ENCODE results near the gene GRSF1. TPM values are rescaled to one million over a fixed set of nuclear protein-coding genes. Genes with fewer than 3 reads are reported as not detected.

GRSF1 gene
- total and polyA plus RNA-seq, 10 of the 15 experiments (the other 5 are each of a cell fraction or from before 2014, with no cell fraction given), result 37.5 to 105 (median 68.4) TPM

GRCh38 chr4:70839589-70840093, at the start of gene GRSF1 (continued):
- TF ChIP-seq, protein P1, sequence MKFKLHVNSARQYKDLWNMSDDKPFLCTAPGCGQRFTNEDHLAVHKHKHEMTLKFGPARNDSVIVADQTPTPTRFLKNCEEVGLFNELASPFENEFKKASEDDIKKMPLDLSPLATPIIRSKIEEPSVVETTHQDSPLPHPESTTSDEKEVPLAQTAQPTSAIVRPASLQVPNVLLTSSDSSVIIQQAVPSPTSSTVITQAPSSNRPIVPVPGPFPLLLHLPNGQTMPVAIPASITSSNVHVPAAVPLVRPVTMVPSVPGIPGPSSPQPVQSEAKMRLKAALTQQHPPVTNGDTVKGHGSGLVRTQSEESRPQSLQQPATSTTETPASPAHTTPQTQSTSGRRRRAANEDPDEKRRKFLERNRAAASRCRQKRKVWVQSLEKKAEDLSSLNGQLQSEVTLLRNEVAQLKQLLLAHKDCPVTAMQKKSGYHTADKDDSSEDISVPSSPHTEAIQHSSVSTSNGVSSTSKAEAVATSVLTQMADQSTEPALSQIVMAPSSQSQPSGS (IDR thresholded peaks at IDR 0.05; ENCODE audit: low read length), result no peak
- TF ChIP-seq BCL11A (IDR thresholded peaks at IDR 0.05; ENCODE audit: low read depth, low read length), result no peak
- no peak for TF ChIP-seq SUZ12 (IDR thresholded peaks at IDR 0.05; ENCODE audit: unreplicated experiment)
- TF ChIP-seq CBX3 (IDR thresholded peaks at IDR 0.05; ENCODE audit: borderline replicate concordance, low read depth), result no peak
- no peak for TF ChIP-seq FOXM1 (IDR thresholded peaks at IDR 0.05; ENCODE audit: low read depth, low read length)
- no peak for TF ChIP-seq EP300 (IDR thresholded peaks at IDR 0.05; ENCODE audit: borderline replicate concordance in 1 of 2, control insufficient read depth in 1 of 2, low read depth in 2 of 2, low read length in 2 of 2)
- no peak for TF ChIP-seq BMI1 (IDR thresholded peaks at IDR 0.05; ENCODE audit: borderline replicate concordance)
- no peak for TF ChIP-seq ASH2L (IDR thresholded peaks at IDR 0.05; ENCODE audit: borderline replicate concordance, low read depth)
- TF ChIP-seq SMARCA5 (IDR thresholded peaks at IDR 0.05), result peak; percentile 93
- TF ChIP-seq, protein P2, sequence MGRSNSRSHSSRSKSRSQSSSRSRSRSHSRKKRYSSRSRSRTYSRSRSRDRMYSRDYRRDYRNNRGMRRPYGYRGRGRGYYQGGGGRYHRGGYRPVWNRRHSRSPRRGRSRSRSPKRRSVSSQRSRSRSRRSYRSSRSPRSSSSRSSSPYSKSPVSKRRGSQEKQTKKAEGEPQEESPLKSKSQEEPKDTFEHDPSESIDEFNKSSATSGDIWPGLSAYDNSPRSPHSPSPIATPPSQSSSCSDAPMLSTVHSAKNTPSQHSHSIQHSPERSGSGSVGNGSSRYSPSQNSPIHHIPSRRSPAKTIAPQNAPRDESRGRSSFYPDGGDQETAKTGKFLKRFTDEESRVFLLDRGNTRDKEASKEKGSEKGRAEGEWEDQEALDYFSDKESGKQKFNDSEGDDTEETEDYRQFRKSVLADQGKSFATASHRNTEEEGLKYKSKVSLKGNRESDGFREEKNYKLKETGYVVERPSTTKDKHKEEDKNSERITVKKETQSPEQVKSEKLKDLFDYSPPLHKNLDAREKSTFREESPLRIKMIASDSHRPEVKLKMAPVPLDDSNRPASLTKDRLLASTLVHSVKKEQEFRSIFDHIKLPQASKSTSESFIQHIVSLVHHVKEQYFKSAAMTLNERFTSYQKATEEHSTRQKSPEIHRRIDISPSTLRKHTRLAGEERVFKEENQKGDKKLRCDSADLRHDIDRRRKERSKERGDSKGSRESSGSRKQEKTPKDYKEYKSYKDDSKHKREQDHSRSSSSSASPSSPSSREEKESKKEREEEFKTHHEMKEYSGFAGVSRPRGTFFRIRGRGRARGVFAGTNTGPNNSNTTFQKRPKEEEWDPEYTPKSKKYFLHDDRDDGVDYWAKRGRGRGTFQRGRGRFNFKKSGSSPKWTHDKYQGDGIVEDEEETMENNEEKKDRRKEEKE (IDR thresholded peaks at IDR 0.05), result no peak
- no peak for TF ChIP-seq EED (IDR thresholded peaks at IDR 0.05; ENCODE audit: low read depth)
- no peak for TF ChIP-seq ZBTB4 (CRISPR knock-in tag; IDR thresholded peaks at IDR 0.05)
- TF ChIP-seq HCFC1 (IDR thresholded peaks at IDR 0.05; ENCODE audit: low read length), result no peak
- TF ChIP-seq TCF3 (IDR thresholded peaks at IDR 0.05; ENCODE audit: borderline replicate concordance, insufficient read depth, low read depth, low read length), result 0 out of 2 replicates have a peak, but pooled peaks have one; percentile 78
- no peak for TF ChIP-seq KDM1A (IDR thresholded peaks at IDR 0.05; ENCODE audit: borderline replicate concordance)
- peak; percentile 42; the same call in 1 of the 2 replicates for TF ChIP-seq SIN3A (IDR thresholded peaks at IDR 0.05; ENCODE audit: low read depth, low read length)
- no peak for TF ChIP-seq STAT3 (IDR thresholded peaks at IDR 0.05; ENCODE audit: low read depth, low read length)
- peak; percentile 82 for TF ChIP-seq TCF12 (IDR thresholded peaks at IDR 0.05; ENCODE audit: low read depth, low read length)
- peak; percentile 94 for TF ChIP-seq DPF2 (IDR thresholded peaks at IDR 0.05)
- TF ChIP-seq POLR2AphosphoS5 (IDR thresholded peaks at IDR 0.05; ENCODE audit: low read length), result peak; percentile 75; the same call in 1 of the 2 replicates
- TF ChIP-seq, protein P3, sequence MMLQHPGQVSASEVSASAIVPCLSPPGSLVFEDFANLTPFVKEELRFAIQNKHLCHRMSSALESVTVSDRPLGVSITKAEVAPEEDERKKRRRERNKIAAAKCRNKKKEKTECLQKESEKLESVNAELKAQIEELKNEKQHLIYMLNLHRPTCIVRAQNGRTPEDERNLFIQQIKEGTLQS (IDR thresholded peaks at IDR 0.05; ENCODE audit: borderline replicate concordance, extremely low read depth, low read depth, low read length), result no peak
- TF ChIP-seq FOS (IDR thresholded peaks at IDR 0.05; ENCODE audit: borderline replicate concordance, extremely low read depth, insufficient read length), result no peak
- no peak for TF ChIP-seq CHD1 (IDR thresholded peaks at IDR 0.05; ENCODE audit: low read depth, low read length)
- no peak for TF ChIP-seq TARDBP (IDR thresholded peaks at IDR 0.05; ENCODE audit: borderline replicate concordance)
- TF ChIP-seq RB1 (IDR thresholded peaks at IDR 0.05; ENCODE audit: borderline replicate concordance), result peak; percentile 33; the same call in 1 of the 2 replicates

Measured in GM12878 (cell line).